Smooth muscle cell of the brain vasculature (primary cell): Measurements from ENCODE around the gene C8A.
A peak's percentile ranks its signal among the peaks of the same experiment; 100 is the strongest.

Experiments
- DNase-seq: peaks from one replicate; pipeline ENCODE4 v3.0.0-alpha.2; 2012; ENCODE audit warnings: low read depth, low spot score

The C8A gene

DNA sequence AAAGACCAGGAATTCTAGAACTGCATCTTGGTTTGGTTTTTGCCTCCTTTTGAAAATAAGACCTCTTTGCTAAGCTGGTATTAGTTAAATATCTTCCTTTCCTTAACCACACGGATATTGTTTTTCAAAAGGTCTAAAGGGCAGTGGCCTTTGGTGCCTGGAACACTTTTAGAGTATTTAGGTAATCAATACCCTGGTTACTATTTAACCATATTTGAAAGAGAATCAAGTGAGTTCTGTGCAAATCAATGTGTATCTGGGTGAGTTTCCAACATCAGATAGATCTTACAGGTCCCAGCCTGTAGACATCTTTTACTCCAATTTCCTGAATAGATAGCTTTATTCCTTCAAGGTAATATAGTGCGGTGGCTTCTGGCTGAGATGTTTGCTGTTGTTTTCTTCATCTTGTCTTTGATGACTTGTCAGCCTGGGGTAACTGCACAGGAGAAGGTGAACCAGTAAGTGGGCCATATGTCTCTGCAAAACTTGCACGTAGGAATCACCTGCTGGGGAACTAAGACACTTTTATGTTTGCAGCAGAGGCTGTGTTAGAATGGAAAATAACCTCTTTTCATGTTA, at the start of gene C8A:
C8A (plus strand) TSS at position 277 of the 579 bp plus-strand sequence; CDS start at position 382, 105 bp downstream.
- DNase-seq, result no peak

DNA sequence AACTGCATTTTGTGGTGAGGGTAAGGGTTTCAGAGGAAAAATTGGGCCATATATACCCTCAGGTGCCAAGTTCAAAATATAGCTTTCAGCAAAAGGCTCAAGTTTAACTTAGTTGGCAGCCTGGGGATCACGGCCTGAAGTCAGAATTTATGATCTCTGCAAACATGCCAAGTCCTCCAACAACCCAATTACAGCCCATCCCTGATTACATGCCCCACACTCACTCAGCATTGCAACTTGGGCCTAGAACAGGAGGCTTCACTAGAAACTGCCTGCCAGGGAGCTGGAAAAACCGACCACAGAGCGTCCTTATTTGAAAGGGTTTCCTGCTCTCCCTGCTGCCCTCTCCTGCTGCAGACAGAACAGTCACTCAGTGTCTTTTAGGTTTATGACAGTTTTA, 47.8 kb upstream of the C8A start:
- DNase-seq, result no peak

GRCh38 chr1:56808410-56808809, 46.2 kb upstream of the C8A start:
- no peak for DNase-seq

GRCh38 chr1:56811331-56811730, 43.3 kb upstream of the C8A start:
- DNase-seq, result no peak

DNA sequence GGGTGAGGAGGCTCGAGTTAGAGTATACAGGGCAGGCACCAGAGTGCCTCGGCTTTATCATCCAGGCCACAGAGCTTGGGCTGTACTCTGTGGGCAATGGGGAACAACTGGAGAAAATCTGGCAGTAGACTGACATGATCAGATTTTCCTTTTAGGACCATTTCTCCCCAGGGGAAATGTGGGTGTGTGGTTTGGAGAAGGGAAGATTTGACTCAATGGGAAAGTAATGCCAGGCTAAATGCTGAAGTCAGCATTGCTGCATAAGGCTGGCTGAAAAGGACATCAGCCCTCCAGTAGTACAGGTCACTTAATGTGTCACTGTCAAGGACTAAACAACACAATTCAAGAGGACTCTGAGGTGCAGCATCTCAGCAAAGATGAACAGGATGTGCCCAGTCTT, 40.4 kb upstream of the C8A start:
- no peak for DNase-seq

DNA sequence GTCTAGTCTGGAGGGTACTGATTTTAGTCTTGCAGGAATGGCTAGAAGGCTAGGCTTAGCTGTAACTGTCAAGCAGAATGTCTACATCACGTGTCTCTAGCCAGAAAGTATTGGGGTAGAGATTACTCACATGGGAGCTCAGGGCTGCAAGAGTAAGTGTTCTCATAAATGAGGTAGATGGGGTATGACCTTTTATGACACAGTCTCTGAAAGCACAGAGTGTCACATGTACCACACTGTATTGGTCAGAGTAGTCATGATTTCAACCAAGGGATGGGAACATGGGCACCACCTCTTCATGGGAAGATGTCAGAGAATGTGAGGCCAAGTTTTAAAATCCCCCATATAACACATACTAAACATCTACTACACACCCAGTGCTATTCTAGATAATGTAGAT, 38.3 kb upstream of the C8A start:
- DNase-seq, result no peak

- DNase-seq, result no peak
These were observed 37.7 kb upstream of the C8A start for GRCh38 chr1:56816909-56817308.

DNA sequence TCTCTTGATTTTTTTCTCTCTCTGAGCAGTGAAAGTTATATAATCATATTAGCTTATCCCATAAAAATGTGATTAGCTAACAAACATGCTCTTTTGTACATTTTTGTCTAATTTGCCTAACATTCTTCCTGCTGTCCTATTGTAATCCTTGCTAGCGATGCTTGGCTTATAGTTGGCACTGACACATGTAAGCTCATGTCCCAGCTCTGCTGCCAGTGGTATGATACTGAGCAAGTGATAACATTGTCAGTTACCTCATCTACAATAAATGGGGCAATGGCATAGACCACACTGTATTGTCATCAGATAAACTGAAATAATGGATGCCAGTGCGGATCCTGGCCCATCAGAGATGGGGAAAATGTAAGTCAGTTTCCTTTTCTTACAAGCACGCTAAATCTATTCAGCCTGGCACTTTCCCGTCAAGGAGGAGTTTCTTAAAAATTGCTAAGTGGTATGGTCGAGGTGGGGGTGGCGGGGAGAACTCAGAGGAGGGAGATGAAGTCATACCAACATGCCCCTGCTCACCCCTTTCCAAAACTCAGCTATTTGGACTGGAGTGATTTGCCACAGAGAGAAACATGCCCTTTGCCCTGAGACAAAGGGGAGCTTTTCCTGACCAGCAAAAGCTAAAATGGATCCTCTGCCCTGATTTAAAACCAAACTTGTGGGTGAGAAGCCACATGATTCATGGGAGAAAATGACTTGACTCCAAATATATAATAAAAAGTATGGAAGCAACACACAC, 36.7 kb upstream of the C8A start:
- DNase-seq, result no peak

DNA sequence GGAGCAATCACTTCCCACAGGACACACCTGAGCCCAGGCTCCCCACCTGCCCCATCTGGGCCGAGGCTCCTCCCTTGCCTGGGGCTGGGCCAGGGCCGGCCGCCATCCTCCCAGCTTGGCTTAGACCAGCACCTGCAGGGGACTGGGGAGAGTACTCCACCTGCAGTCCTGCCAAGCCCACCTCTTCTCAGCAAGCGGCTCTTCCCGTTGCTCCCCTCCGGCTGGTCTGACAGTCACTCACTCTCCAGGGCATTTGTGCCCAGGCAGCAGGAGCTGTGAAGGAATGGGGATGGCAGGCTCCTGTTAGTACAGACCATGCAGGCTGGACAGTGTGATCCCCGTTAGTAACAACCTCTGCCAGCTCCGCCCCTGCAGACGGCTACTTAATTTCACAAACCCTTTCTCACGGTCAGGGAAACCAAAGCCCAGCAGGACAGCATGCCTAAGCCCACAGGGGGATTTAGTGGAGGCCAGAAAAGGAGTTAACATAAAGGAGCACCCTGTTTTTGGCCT, 35.2 kb upstream of the C8A start, which contains the start of gene FYB2:
FYB2 (minus strand) TSS at position 18 of the 513 bp plus-strand sequence. CDS start 114 bp downstream, outside the sequence.
- no peak for DNase-seq

DNA sequence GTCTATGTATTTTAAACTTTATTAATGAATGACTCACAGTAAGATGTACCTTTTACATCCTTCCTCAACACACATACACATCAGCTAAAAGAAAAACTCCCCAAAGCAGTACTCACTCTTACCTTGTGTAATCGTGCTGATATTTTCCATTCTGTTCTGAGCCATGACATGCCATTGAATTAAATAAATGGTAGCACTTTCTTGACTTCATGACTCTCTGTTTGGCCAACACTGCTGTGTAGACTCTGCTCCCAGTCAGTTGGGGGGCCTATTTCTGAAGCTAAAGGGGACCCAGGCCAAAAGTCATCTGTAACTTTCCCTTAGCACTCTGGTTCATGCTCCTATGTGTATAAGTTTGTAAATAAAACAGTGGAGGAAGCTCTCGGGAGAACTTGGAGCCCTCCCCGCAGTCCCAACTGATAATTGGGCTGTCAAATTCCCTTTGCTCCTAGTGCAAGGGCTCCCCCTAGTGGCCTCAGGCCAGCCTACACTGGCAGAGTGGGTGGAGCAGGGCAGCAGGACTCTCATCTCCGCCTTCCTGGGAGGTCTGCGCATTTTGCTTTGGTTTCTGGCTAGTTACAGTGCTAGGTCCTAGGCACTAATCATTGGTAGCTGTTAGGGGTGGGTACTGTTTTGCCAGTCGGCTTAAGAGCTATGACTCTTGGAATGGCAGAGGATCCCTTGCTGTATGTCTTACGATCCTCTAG, 33.7 kb upstream of the C8A start:
- peak; percentile 47 for DNase-seq

- DNase-seq, result no peak
These were observed 33.2 kb upstream of the C8A start for GRCh38 chr1:56821462-56821797.

DNA sequence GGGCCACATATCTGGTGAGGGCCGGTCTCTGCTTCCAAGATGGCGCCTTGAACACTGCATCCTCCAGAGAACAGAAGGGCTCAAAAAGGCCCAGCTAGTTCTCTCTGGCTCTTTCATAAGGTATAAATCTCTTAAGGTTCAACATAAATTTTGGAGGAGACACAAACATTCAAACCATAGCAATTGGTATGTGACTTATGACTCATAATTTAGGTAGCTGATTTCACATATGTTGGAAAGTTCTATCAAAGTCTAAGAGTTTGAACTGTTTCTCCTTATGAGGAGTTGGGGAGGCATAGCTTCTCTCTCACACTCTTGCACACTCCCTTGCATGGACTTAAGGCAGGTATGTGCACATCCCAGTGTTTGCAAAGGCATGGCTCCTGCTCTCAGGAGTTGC, 30.3 kb upstream of the C8A start:
- no peak for DNase-seq

DNA sequence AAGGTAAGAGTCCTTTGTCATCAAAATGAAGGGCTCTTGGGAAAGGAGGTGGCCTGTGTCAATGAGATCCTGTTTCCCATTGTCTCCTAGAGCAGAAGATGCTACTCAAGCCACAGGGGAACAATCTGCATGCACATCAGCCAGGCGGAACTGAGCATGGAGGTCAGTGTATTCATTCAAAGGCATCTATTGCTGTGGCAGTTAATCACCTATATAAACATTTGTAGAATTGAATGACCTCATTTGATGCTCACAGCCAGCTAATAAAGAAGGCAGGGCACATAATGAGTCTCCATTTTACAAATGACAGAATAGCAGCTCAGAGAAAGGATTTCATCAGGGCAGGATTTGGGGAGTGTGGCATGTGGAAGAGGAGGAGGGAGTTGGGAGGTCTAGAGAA, 29.7 kb upstream of the C8A start:
- DNase-seq, result no peak

- DNase-seq, result no peak
These were observed 29.2 kb upstream of the C8A start for GRCh38 chr1:56825436-56825835.

DNA sequence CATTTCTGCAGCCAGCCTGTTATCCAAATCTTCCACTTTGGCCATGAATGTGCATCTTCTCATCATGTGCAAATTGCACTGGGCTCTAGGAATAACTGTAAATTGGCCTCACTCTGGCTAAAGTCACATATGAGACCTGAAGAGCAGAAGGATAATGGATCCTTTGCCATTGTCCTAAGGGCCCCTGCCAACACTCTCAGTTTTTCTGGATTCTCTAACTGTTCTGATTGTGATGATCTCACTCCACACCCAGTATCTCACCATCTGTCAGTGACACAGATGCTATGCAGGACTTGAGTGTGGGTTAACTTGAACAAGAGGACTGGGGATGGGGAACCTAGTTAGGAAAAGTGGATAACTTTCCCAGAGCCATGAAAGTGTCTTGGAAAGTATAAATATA, 26.9 kb upstream of the C8A start:
- no peak for DNase-seq

- no peak for DNase-seq
These were observed 24.5 kb upstream of the C8A start for GRCh38 chr1:56830052-56830451.

DNA sequence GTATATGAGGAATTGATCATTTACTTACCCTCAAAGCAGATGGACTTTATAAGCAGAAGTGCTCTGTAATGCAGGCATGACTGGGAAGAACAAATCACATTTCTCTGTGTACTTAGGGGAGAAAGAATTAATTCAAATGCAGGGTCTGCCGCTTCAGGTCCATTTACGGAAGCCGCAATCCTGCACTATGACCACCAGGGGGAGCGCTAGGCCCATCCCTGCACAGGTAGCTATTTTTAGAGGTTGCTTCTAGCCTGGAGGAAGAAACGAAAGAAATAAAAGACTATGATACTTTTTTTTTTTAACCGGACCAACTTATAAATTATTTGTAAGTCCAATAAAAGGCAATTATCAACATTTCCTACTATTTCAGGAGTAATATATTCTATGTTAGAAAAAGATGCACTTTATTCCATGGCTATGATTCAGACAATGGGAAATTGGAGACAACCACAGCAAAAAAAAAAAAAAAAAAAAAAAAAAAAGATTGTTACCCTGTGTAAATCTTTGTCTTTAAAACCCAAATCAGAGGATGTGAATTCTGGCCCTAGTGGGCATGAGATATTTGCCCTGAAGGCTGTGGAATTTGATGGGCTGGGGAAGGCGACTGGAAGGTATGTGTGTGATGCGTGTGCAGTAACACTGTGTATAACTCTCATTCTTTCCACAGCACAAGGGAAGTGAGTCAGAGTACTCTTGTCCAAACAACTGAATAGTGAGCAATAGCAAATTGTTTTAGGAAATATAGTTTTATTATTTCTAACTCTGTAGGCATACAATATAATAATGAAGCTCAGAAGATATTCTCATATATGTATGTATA, 22.5 kb upstream of the C8A start:
- DNase-seq, result peak; percentile 47

DNA sequence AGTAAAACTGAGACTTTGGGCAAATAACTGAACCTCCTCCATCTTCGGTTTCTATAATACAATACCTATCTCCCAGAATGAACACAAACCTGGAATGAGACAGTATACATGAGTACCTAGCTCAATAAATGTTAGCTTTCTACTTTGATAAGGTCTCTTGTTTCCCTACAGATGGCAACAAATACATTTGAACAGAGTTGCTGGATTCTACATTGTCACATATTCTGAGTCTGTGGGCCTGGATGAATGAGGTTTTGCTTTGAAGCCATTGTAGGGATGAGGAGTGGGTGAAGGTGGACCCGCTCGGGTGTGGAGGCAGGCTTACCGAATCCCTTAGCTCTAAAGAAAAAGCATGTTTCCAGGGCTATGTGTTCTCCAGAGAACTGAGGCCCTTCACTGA, 21.5 kb upstream of the C8A start:
- no peak for DNase-seq

DNA sequence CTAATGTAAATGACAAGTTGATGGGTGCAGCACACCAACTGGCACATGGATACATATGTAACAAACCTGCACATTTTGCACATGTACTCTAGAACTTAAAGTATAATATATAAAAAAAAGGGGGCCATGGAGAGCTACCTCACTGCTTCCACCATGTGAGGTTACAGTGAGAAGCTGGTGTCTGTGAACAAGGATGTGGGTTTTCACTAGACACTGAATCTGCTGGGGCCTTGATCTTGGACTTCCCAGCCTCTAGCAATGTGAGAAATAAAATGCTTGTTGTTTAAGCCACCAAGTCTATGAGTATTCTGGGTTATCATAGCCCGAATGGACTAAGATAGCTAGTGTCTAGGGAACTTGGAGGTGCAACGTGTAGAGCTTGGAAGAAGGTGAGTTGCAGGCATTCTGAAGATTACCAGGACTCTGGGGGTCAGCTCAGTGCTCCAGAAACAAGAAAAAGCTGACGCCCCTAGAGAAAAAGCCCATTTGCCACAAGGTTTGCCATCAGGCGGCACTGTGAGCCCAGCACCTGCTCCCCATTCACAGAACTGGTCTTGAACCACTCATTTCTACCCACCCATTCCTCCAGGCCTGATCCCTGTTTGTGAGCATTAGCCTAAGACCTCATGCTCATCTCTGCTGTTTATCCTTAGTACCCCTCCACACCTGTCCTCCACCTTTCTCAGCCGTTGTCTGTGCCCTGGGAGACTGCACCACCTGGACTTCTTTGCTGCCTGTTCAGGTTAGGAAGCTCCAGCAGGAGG, 20.3 kb upstream of the C8A start:
- DNase-seq, result no peak

DNA sequence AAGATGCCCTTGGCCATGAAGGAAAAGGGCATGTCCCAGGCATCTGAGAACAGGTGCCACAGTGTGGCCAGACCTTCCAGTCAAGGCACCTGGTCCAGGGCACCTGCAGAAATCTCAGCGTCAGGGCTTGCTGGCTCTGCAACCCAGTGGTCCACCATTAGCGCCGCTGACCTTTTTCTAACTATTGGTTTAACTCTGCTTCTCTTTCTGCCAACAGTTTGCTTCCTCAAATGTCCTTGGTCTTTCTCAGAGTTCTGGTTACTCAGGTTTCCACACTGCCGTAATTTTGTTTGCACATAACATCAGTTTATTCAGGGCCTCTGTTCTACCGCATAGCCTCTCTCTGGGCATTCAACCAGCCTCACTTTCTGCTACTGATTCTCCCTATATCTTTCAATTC, 18.9 kb upstream of the C8A start:
- DNase-seq, result no peak

GRCh38 chr1:56836359-56836758, 18.2 kb upstream of the C8A start:
- no peak for DNase-seq
